Measurements from ENCODE around the gene STXBP1.

DNA sequence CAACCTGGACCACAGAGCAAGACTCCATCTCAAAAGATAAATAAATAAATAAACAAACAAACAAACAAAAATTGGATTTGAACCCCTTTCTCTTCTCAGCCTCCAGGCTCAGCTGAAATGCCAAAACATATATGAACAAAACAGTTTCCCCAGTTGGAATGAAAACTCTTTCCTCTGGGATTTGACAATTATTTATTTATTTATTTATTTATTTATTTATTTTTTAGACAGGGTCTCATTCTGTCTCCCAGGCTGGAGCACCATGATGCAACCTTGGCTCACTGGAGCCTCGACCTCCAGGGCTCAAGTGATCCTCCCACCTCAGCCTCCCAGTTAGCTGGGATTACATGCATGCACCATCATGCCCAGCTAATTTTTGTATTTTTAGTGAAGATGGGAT, 6.0 kb upstream of the STXBP1 start:
- TF ChIP-seq, protein P1, sequence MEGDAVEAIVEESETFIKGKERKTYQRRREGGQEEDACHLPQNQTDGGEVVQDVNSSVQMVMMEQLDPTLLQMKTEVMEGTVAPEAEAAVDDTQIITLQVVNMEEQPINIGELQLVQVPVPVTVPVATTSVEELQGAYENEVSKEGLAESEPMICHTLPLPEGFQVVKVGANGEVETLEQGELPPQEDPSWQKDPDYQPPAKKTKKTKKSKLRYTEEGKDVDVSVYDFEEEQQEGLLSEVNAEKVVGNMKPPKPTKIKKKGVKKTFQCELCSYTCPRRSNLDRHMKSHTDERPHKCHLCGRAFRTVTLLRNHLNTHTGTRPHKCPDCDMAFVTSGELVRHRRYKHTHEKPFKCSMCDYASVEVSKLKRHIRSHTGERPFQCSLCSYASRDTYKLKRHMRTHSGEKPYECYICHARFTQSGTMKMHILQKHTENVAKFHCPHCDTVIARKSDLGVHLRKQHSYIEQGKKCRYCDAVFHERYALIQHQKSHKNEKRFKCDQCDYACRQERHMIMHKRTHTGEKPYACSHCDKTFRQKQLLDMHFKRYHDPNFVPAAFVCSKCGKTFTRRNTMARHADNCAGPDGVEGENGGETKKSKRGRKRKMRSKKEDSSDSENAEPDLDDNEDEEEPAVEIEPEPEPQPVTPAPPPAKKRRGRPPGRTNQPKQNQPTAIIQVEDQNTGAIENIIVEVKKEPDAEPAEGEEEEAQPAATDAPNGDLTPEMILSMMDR (IDR thresholded peaks at IDR 0.05), result no peak
- no peak for TF ChIP-seq POLR2AphosphoS5 (IDR thresholded peaks at IDR 0.05)
